GM23338 (cell line): Measurements from ENCODE around the gene ATXN7L1. TPM values are rescaled to one million over a fixed set of nuclear protein-coding genes. Genes with fewer than 3 reads are reported as not detected.
A peak's percentile ranks its signal among the peaks of the same experiment; 100 is the strongest.

Experiments used
- ATAC-seq: fragments of 200-7000 bp; cut with Tn5 transposase; 3 replicates; pipeline ENCODE4 v1.9.1; 2020
- DNase-seq: peaks from one replicate; pipeline ENCODE4 v3.0.0-alpha.2; 2015; ENCODE audit warnings: low spot score
- H2AFZ ChIP-seq: fragments of 200-600 bp; sonication (generic); 2 replicates; pipeline ENCODE4 v1.8.0; 2016; ENCODE audit warnings: antibody characterized with exemption, mild to moderate bottlenecking, moderate library complexity
- H3F3A ChIP-seq: fragments of 200-600 bp; sonication (generic); replicated peaks from 2 replicates; pipeline ENCODE4 v1.8.0; 2017; ENCODE audit warnings: antibody characterized with exemption, mixed run types, low read depth
- H3K27ac ChIP-seq: fragments of 200-600 bp; sonication (generic); 2 replicates; pipeline ENCODE4 v1.6.1; 2016; ENCODE audit warnings: low read depth
- H3K27me3 ChIP-seq: fragments of 200-600 bp; sonication (generic); 2 replicates; pipeline ENCODE4 v1.8.0; 2016; ENCODE audit warnings: mild to moderate bottlenecking, mixed run types, moderate library complexity; ENCODE audit not compliant: insufficient read depth
- H3K36me3 ChIP-seq: fragments of 200-600 bp; sonication (generic); 2 replicates; pipeline ENCODE4 v1.8.0; 2016; ENCODE audit warnings: mild to moderate bottlenecking; ENCODE audit not compliant: insufficient read depth
- H3K4me1 ChIP-seq: fragments of 200-600 bp; sonication (generic); 2 replicates; pipeline ENCODE4 v1.8.0; 2016; ENCODE audit warnings: mild to moderate bottlenecking, moderate library complexity; ENCODE audit not compliant: insufficient read depth
- H3K4me2 ChIP-seq: fragments of 200-600 bp; sonication (generic); 2 replicates; pipeline ENCODE4 v1.7.1; 2017; ENCODE audit warnings: mixed run types
- H3K4me3 ChIP-seq: fragments of 200-600 bp; sonication (generic); 2 replicates; pipeline ENCODE4 v1.6.1; 2016; ENCODE audit warnings: mixed run types
- H3K79me2 ChIP-seq: fragments of 200-600 bp; sonication (generic); replicated peaks from 2 replicates; pipeline ENCODE4 v1.8.0; 2017; ENCODE audit warnings: mild to moderate bottlenecking; ENCODE audit not compliant: insufficient read depth
- H3K9me2 ChIP-seq: fragments of 200-600 bp; sonication (generic); 2 replicates; pipeline ENCODE4 v1.8.0; 2017; ENCODE audit not compliant: insufficient read depth
- H4K20me1 ChIP-seq: fragments of 200-600 bp; sonication (generic); replicated peaks from 2 replicates; pipeline ENCODE4 v1.8.0; 2017; ENCODE audit warnings: mild to moderate bottlenecking; ENCODE audit not compliant: insufficient read depth
- H3K27ac Mint-ChIP-seq: 2 replicates; pipeline ENCODE4 v1.8.0; 2020; ENCODE audit warnings: inconsistent platforms, mild to moderate bottlenecking, moderate library complexity, mixed read lengths
- H3K27me3 Mint-ChIP-seq: 3 replicates; pipeline ENCODE4 v1.8.0; 2022; ENCODE audit warnings: low read depth, mild to moderate bottlenecking, moderate library complexity, mixed read lengths, inconsistent platforms; ENCODE audit not compliant: insufficient read depth, poor library complexity
- H3K36me3 Mint-ChIP-seq: 3 replicates; pipeline ENCODE4 v1.8.0; 2021; ENCODE audit warnings: low read depth, mild to moderate bottlenecking, inconsistent platforms, moderate library complexity, mixed read lengths
- H3K4me1 Mint-ChIP-seq: 3 replicates; pipeline ENCODE4 v1.8.0; 2020; ENCODE audit warnings: mild to moderate bottlenecking, inconsistent platforms, mixed read lengths
- H3K4me3 Mint-ChIP-seq: 3 replicates; pipeline ENCODE4 v1.8.0; 2021; ENCODE audit warnings: moderate library complexity, mild to moderate bottlenecking, inconsistent platforms, mixed read lengths
- H3K9me3 Mint-ChIP-seq: 3 replicates; pipeline ENCODE4 v1.8.0; 2020; ENCODE audit warnings: moderate library complexity, mild to moderate bottlenecking, inconsistent platforms, mixed read lengths
- CTCF ChIP-seq, 2 experiments: fragments of 200-600 bp in 1 of 2; sonication (generic) in 1 of 2; conservative IDR thresholded peaks; 2 replicates each; pipeline versions ENCODE4 v1.5.1 to v1.6.1; 2016 to 2017; ENCODE audit warnings: antibody characterized with exemption in 2 of 2, low read depth in 2 of 2, mild to moderate bottlenecking in 2 of 2, moderate library complexity in 1 of 2
- ETS1 ChIP-seq: IDR thresholded peaks from 2 replicates; pipeline ENCODE4 v1.6.1; 2016; ENCODE audit warnings: antibody characterized with exemption
- EZH2 ChIP-seq: fragments of 200-600 bp; sonication (generic); IDR thresholded peaks from one replicate; pipeline ENCODE4 v1.8.0; 2017; ENCODE audit warnings: antibody characterized with exemption, mild to moderate bottlenecking, low read depth; ENCODE audit not compliant: unreplicated experiment
- EZH2phosphoT487 ChIP-seq: fragments of 200-600 bp; sonication (generic); IDR thresholded peaks from one replicate; pipeline ENCODE4 v1.8.1; 2018; ENCODE audit warnings: antibody characterized with exemption; ENCODE audit not compliant: unreplicated experiment
- POLR2AphosphoS5 ChIP-seq: IDR thresholded peaks from 2 replicates; pipeline ENCODE4 v1.6.1; 2016; ENCODE audit warnings: antibody characterized with exemption, low read depth
- STAT1 ChIP-seq: IDR thresholded peaks from one replicate; pipeline ENCODE4 v1.6.1; 2016; ENCODE audit warnings: antibody characterized with exemption; ENCODE audit not compliant: unreplicated experiment
- ZNF114 ChIP-seq: fragments of 250-450 bp; sonication (Bioruptor Pico); IDR thresholded peaks from 2 replicates; pipeline ENCODE4 v1.5.0; 2020; ENCODE audit warnings: mild to moderate bottlenecking, moderate library complexity
- ZNF331 ChIP-seq: fragments of 250-450 bp; sonication (Bioruptor Pico); IDR thresholded peaks from 2 replicates; pipeline ENCODE4 v1.5.0; 2020; ENCODE audit warnings: low read depth, mild to moderate bottlenecking, moderate library complexity
- polyA plus RNA-seq: library from polyadenylated mRNA; unstranded; fragments of >200 nt; fragmentation: Nextera tagmentation; extraction: Ambion mirVana; gene quantifications from 2 replicates; pipeline ENCODE4 v1.2.1, GENCODE V29; 2016
- total RNA-seq: library from RNA; depleted of rRNA; stranded (reverse); fragments of >200 nt; shearing (Covaris generic); gene quantifications from 2 replicates; pipeline ENCODE4 v1.2.3, GENCODE V29; 2014
- TF ChIP-seq, protein P1 (sequence below): fragments of 250-450 bp; sonication (Bioruptor Pico); IDR thresholded peaks from 2 replicates; pipeline ENCODE4 v1.5.0; 2020; ENCODE audit warnings: mild to moderate bottlenecking, moderate library complexity

The ATXN7L1 gene
- total and polyA plus RNA-seq, 2 experiments from 2014 or later, result 22.8 to 29.8 TPM

- TF ChIP-seq ZNF114 (CRISPR knock-in tag), result no peak
- no peak for TF ChIP-seq ETS1
- TF ChIP-seq EZH2phosphoT487, result no peak
- no peak for TF ChIP-seq CTCF (conservative IDR thresholded peaks at IDR 0.05; ENCODE audit: low read depth in 2 of 2)
- no peak for TF ChIP-seq POLR2AphosphoS5
- TF ChIP-seq EZH2, result no peak
- no peak overlapping the region for H3K4me2 ChIP-seq
- DNase-seq (no peak), ATAC-seq (no peak)
- no peaks in the 10 kb centered on the region; the same call in 1 of the 2 replicates for H3K4me1 ChIP-seq
- H3F3A ChIP-seq, result peaks cover 12% of the 10 kb centered on the region; the same call in 1 of the 2 replicates
- no peaks in the 10 kb centered on the region for H3K27me3 ChIP-seq
- Mint-ChIP-seq H3K9me3 (peaks cover 36% of the 10 kb centered on the region), H3K4me1 (peaks cover 15% of the 10 kb centered on the region), H3K4me3 (no peak overlapping the region), H3K36me3 (peaks cover 59% of the 10 kb centered on the region), H3K27ac (no peak overlapping the region), H3K27me3 (peaks cover 26% of the 10 kb centered on the region)
- H4K20me1 ChIP-seq, result no peaks in the 10 kb centered on the region
- H3K9me2 ChIP-seq, result peaks cover 5% of the 10 kb centered on the region; the same call in 1 of the 2 replicates
- no peak overlapping the region for H3K27ac ChIP-seq
- no peak overlapping the region for H3K4me3 ChIP-seq
- peaks cover 21% of the 10 kb centered on the region for H3K36me3 ChIP-seq
- no peaks in the 10 kb centered on the region for H3K79me2 ChIP-seq
- no peak overlapping the region for H2AFZ ChIP-seq
Measured at GRCh38 chr7:105707967-105708762, 168.2 kb downstream of the ATXN7L1 start.

- no peak overlapping the region for H3K4me3 Mint-ChIP-seq
- Histone ChIP-seq H2AFZ (no peak overlapping the region), H3K27ac (no peak overlapping the region), H3K36me3 (peaks cover 16% of the 10 kb centered on the region), H3K4me2 (no peak overlapping the region), H3K27me3 (no peaks in the 10 kb centered on the region), H4K20me1 (no peaks in the 10 kb centered on the region), H3K4me1 (no peaks in the 10 kb centered on the region; the same call in 1 of the 2 replicates), H3K4me3 (no peak overlapping the region), H3K79me2 (no peaks in the 10 kb centered on the region), H3F3A (peaks cover 10% of the 10 kb centered on the region; the same call in 1 of the 2 replicates), H3K9me2 (peaks cover 5% of the 10 kb centered on the region; the same call in 1 of the 2 replicates)
- H3K9me3 Mint-ChIP-seq, result peaks cover 29% of the 10 kb centered on the region
- ATAC-seq (peak; percentile 53), DNase-seq (no peak)
- peaks cover 15% of the 10 kb centered on the region for H3K4me1 Mint-ChIP-seq
- H3K27me3 Mint-ChIP-seq, result peaks cover 19% of the 10 kb centered on the region
- peaks cover 52% of the 10 kb centered on the region for H3K36me3 Mint-ChIP-seq
- no peak overlapping the region for H3K27ac Mint-ChIP-seq
- TF ChIP-seq, protein P1, sequence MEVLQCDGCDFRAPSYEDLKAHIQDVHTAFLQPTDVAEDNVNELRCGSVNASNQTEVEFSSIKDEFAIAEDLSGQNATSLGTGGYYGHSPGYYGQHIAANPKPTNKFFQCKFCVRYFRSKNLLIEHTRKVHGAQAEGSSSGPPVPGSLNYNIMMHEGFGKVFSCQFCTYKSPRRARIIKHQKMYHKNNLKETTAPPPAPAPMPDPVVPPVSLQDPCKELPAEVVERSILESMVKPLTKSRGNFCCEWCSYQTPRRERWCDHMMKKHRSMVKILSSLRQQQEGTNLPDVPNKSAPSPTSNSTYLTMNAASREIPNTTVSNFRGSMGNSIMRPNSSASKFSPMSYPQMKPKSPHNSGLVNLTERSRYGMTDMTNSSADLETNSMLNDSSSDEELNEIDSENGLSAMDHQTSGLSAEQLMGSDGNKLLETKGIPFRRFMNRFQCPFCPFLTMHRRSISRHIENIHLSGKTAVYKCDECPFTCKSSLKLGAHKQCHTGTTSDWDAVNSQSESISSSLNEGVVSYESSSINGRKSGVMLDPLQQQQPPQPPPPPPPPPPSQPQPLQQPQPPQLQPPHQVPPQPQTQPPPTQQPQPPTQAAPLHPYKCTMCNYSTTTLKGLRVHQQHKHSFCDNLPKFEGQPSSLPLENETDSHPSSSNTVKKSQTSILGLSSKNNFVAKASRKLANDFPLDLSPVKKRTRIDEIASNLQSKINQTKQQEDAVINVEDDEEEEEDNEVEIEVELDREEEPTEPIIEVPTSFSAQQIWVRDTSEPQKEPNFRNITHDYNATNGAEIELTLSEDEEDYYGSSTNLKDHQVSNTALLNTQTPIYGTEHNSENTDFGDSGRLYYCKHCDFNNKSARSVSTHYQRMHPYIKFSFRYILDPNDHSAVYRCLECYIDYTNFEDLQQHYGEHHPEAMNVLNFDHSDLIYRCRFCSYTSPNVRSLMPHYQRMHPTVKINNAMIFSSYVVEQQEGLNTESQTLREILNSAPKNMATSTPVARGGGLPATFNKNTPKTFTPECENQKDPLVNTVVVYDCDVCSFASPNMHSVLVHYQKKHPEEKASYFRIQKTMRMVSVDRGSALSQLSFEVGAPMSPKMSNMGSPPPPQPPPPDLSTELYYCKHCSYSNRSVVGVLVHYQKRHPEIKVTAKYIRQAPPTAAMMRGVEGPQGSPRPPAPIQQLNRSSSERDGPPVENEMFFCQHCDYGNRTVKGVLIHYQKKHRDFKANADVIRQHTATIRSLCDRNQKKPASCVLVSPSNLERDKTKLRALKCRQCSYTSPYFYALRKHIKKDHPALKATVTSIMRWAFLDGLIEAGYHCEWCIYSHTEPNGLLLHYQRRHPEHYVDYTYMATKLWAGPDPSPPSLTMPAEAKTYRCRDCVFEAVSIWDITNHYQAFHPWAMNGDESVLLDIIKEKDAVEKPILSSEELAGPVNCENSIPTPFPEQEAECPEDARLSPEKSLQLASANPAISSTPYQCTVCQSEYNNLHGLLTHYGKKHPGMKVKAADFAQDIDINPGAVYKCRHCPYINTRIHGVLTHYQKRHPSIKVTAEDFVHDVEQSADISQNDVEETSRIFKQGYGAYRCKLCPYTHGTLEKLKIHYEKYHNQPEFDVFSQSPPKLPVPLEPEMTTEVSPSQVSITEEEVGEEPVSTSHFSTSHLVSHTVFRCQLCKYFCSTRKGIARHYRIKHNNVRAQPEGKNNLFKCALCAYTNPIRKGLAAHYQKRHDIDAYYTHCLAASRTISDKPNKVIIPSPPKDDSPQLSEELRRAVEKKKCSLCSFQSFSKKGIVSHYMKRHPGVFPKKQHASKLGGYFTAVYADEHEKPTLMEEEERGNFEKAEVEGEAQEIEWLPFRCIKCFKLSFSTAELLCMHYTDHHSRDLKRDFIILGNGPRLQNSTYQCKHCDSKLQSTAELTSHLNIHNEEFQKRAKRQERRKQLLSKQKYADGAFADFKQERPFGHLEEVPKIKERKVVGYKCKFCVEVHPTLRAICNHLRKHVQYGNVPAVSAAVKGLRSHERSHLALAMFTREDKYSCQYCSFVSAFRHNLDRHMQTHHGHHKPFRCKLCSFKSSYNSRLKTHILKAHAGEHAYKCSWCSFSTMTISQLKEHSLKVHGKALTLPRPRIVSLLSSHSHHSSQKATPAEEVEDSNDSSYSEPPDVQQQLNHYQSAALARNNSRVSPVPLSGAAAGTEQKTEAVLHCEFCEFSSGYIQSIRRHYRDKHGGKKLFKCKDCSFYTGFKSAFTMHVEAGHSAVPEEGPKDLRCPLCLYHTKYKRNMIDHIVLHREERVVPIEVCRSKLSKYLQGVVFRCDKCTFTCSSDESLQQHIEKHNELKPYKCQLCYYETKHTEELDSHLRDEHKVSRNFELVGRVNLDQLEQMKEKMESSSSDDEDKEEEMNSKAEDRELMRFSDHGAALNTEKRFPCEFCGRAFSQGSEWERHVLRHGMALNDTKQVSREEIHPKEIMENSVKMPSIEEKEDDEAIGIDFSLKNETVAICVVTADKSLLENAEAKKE, result no peak
- TF ChIP-seq ZNF331 (CRISPR knock-in tag), result no peak
- TF ChIP-seq ZNF114 (CRISPR knock-in tag), result no peak
- TF ChIP-seq STAT1, result no peak
Measured at GRCh38 chr7:105707381-105707780, 169.0 kb downstream of the ATXN7L1 start.
